A549 treated with AZD9567 at 1 μM for 4 hours (cell line): ENCODE data around the gene TXNL1. TPM values are rescaled to one million over a fixed set of nuclear protein-coding genes. Genes with fewer than 3 reads are reported as not detected.

Experiments
- total RNA-seq: library from RNA; stranded (reverse); fragments of 200-300 nt; extraction: Qiagen RNA extraction; gene quantifications from 5 replicates; pipeline ENCODE4 v1.2.3, GENCODE V29; 2022; ENCODE audit not compliant: insufficient read depth

The TXNL1 gene
- 58.4 to 69.8 TPM (median 63.0 TPM) in 5 replicates for total RNA-seq

DNA sequence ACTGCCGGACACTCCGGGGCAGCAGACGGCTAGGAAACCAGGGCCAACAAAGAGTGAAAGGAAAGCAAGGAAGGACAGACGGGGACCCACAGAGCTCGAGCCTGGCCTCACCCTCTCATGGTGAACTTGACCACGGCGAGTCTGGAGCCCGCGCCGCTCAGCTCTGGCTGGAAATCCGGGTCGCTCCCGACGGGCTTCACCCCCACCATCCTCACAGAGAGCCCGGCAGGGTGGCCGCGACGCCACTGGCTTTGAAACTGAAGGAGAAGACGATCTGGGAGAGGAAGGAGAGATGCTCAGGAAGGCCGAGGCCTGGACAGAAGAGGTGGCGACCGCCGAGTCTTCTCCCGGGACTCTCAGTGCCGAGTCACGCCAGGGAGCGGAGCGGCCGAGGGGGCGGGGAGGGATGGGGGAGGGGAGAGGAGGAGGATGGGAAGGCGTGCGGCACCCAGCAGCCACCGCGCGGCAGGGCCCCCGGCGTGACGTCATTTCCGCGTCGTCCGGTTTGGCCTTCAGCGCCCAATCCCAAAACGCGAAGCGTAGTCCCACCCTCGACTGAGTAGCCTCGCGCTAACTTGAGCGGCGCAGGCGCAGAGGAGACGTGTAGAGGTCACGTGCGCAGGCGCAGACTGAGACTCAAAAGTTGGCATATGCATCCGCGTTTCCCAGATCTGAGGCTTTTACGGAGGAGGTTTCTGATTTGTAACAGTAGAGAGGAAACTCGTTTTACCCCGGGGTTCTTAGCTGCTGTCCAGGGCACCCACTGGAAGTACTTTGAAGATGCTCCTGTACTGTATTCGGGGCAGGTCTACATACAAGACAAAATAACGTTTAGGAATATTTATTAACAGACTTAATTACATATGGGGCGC is at the start of gene TXNL1:
Gene TXNL1, minus strand, starts transcription at position 361 of the 872 bp plus-strand sequence. Its CDS starts 152 bp downstream, at position 209.

DNA sequence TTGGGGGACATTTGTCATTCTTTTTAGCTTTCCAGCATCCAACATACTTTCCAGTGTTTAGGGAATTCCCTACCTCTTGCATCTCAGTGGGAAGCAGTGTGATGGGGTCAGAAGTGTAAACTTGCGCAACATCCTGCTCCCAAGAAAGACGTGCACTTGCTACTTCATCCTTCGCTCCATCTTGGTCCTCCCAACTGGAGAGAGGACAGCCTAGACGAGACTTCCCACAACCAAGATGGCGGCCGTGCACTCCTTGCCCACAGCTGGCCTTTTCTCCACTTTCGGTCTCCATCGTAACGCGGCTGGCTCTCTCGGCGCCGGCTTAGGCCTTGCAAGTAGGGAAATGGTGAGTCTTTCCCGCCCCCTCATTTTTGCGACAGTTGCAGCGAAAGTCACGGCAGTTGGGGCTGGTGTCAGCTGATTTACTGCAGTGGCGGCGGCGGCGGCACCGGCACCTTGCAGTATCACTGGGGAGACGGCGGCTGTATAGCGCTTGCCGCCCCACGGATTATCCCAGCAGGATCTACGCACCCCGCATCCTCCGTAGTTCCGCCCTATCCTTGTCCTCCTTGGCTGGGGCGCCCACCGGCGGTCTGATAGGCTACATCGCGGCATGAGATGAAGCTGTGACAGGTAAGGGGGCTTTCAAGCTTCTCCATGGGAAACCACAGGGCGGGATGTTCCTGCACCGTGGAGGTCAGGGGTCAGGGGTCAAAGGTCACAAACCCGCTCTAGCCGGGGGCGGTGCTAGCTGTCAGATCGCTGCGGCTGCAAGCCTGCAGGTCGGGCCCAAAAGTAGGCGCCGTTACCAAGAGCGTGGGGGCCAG is 12.8 kb upstream of the TXNL1 start, which contains the start of gene WDR7:
Gene WDR7, plus strand, starts transcription at position 416 of the 827 bp plus-strand sequence. CDS start 21,157 bp downstream, outside the sequence.

Other genes with a start within 250 kb of the TXNL1 start
- gene WDR7, start 12.8 kb upstream of the TXNL1 start, total RNA-seq = 2.4 to 9.6 TPM (median 3.6 TPM) in 5 replicates